Dermis blood vessel endothelial cell (primary cell): ENCODE data around the gene ACSM5. TPM values are rescaled to one million over a fixed set of nuclear protein-coding genes. Genes with fewer than 3 reads are reported as not detected.
"Not testable (repeated sequence)": the region's sequence is repeated elsewhere in the genome, so short reads cannot be mapped to it uniquely, and the experiment has no call there.

Experiments
- DNase-seq: peaks from one replicate; pipeline ENCODE4 v3.0.0; 2010
- total RNA-seq: library from RNA; depleted of rRNA; stranded (reverse); fragments of >200 nt; gene quantifications from 2 replicates; pipeline ENCODE4 v1.2.3, GENCODE V29; 2014

Gene ACSM5
- total RNA-seq, 1 donor from 2014 or later = 2.0 TPM

GRCh38 chr16:20401066-20401465, 8.3 kb upstream of the ACSM5 start:
- no peak for DNase-seq

- DNase-seq = no peak
These were observed 7.8 kb upstream of the ACSM5 start for GRCh38 chr16:20401475-20402016.

- DNase-seq = no peak
These were observed 6.7 kb upstream of the ACSM5 start for GRCh38 chr16:20402651-20403050.

DNA sequence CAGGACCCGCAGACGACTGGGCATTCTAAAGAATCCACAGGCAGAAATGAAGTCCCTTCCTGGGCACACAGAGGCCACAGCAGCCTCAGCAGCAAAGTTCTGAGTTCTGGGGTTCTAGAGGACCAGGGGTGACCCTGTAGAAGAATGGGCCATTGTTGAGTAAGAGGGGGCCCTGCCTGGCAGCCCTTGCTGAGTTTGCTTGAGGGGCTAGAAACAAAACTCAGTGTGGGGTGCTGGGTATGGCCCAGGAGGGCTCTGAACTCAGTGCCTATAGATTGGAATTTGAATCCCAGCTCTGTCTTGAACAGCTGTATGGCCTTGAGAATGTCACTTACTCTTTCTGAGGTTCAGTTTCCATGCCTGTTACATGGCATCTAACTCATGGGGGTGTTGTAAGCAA, 4.7 kb upstream of the ACSM5 start, which contains the start of gene PDILT:
TSS of gene PDILT (minus strand) at position 101 of the 400 bp plus-strand sequence. CDS start 5,437 bp downstream, outside the sequence.
- no peak for DNase-seq

- no peak for DNase-seq
These were observed 888 bp downstream of the ACSM5 start for GRCh38 chr16:20410121-20410723.

DNA sequence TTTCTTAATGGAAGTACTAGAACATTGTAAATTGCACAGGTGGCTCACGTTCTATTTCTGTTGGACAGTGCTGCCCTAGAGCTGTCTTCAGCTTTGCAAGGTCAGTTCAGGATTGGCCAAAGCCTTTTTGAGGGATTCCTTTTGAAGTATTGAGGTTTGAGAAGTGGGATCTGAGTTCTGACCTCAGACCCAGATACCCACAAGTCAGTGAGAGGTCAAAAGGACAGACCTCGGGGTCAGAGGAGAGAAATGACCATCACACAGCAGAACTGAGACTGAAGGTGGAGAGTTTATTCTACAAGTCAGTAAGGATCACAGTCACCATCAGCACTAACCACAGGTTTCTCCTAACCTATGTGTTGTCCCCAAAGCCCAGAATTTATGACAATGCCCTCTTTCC, 1.7 kb downstream of the ACSM5 start:
- DNase-seq = no peak

DNA sequence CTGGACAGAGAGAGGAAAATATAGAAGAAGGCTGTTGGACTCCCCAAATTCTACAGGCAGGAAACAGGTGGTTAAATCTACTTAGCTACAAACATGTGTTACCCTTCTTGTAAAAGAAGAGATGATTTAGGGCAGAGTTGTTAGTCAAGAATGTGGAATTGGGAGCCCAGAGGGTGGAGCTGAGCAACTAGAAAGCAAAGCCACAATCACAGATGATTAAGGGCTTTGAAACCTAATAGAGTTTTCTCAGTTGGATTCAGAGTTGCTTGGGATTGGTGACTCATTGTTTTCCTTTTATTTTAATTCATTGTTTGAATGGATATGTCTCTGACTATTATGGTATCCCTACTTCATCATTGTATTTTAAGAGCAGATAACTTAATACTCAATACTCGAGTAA, 6.2 kb downstream of the ACSM5 start:
- no peak for DNase-seq

- DNase-seq = not testable (repeated sequence)
These were observed 9.8 kb downstream of the ACSM5 start for GRCh38 chr16:20419093-20419492.

DNA sequence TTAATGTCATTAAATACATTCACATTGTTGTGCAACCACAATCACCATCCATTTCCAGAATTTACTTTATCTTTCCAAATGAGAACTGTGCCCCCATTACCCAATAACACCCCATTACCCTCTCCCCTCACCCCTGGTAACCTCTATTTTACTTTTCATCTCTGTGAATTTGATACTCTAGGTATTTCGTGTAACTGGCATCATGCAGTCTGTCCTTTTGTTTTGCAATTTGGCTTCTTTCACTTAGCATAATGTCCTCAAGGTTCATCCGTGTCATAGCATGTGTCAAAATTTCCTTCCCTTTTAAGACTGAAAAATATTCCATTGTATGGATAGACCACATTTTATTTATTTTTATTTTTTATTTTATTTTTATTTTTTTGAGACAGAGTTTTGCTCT, 12.4 kb downstream of the ACSM5 start:
- not testable (repeated sequence) for DNase-seq

DNA sequence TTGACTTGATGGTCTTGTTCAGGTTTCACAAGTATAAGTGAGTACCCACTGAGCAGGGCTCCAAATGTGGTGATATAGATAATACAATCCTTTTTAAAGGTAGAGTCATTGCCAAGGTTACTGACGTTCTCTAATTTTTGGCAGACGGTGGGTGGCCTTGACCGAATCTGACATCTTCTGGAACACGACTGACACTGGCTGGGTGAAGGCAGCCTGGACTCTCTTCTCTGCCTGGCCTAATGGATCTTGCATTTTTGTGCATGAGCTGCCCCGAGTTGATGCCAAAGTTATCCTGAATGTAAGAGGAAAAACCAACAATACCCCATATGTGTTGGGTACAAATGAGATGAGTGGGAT, 14.4 kb downstream of the ACSM5 start:
- not testable (repeated sequence) for DNase-seq

DNA sequence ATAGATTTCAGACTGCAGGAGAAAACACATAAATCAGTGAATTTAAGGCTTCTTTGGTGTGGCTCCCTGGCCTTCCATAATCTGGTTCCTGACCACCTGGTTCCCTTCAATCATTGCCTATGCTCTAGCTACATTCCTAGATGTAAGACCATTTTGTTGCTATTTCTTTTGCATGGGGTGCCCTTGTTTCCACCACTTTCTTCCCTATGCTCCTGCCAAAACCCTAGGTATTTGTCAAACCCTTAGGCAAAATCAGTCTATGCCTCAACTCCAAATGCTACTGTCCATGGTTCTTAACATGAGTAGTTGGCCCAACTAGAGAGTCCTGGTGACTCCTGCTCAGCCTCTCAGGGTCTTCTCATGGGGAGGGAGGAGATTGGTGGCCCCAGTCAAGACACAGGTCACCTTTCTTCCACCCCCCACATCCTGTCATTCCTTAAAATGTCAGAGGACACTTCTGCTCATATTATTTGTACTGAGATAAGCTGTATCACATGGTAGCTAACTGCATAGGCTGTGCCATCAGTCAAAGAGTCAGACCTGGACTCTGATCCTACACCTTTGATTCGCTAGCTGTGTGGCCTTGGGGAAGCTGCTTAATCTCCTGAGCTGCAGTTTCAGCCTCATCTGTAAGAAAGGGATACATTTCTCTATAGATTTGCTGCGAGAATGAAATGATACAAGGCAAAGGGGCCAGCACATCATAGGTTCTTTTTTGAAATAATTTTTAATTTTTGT, 15.0 kb downstream of the ACSM5 start:
- no peak for DNase-seq

- DNase-seq = not testable (repeated sequence)
These were observed 18.1 kb downstream of the ACSM5 start for GRCh38 chr16:20427401-20427797.

GRCh38 chr16:20429499-20429898, 20.2 kb downstream of the ACSM5 start:
- not testable (repeated sequence) for DNase-seq

- DNase-seq = not testable (repeated sequence)
These were observed 21.1 kb downstream of the ACSM5 start for GRCh38 chr16:20430480-20430879.

GRCh38 chr16:20430948-20431347, 21.6 kb downstream of the ACSM5 start:
- DNase-seq = no peak

DNA sequence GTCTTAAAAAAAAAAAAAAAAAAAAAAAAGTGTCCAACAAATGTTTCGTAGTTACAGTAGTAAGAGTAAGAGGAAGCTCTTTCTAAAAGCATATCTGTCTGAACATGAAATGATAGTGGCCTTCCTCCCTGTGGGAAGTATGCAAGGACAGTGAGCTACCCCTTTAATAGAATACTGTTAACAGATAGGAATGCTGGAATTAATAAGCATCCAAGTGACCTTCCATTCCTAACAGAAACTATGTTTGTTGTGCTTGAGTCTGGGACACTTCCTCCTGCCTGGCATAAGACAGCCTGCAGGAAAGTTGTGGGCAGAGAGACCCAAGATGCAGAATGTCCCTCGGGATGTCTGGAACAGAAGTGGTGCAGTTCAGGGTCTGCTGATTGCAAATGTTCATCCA, 29.6 kb downstream of the ACSM5 start:
- not testable (repeated sequence) for DNase-seq

DNA sequence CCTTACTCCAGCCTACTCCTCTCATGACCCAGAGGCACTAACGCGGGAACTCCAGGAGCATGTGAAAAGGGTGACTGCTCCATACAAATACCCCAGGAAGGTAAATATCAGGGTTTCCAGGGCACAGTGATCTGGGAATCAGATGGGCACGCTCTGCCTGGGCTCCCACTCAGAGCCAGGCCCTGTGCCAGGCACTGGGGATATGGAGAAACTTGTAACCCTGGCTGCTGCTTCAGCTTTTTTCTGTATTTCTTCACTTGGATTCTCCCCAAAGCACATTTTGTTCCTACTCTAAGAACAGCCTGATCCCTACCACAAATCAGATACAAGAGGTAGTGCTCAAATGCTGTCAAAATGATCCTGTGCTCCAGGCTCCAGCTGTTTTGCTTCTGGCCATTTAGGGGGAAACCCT, 30.5 kb downstream of the ACSM5 start:
- DNase-seq = not testable (repeated sequence)

GRCh38 chr16:20440731-20441130, 31.4 kb downstream of the ACSM5 start:
- DNase-seq = not testable (repeated sequence)

DNA sequence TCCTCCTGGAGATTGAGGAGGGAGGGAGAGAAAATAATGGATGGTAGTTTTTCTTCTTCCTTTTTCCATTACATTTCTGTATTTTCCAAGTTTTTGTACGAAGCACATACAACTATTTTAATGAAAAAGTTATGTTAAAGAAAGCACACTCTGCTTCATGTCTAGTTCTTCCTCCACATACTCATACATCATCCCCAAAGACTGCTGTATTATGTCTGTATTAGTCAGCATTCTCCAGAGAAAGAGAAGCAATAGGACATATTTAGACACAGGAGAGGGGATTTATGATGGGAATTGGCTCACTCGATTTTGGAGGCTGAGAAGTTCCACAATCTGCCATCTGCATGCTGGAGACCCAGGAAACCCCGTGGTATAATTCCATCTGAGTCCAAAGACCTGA, 31.9 kb downstream of the ACSM5 start:
- DNase-seq = no peak

- not testable (repeated sequence) for DNase-seq
These were observed 32.5 kb downstream of the ACSM5 start for GRCh38 chr16:20441859-20442258.

GRCh38 chr16:20446652-20447393, 37.5 kb downstream of the ACSM5 start:
- DNase-seq = not testable (repeated sequence)

GRCh38 chr16:20451364-20451763, 42.0 kb downstream of the ACSM5 start, which contains the start of gene ACSM2A:
Gene ACSM2A, plus strand, starts transcription at chr16:20451521. Its CDS starts 8,594 bp downstream, at chr16:20460115.
- DNase-seq = not testable (repeated sequence)

DNA sequence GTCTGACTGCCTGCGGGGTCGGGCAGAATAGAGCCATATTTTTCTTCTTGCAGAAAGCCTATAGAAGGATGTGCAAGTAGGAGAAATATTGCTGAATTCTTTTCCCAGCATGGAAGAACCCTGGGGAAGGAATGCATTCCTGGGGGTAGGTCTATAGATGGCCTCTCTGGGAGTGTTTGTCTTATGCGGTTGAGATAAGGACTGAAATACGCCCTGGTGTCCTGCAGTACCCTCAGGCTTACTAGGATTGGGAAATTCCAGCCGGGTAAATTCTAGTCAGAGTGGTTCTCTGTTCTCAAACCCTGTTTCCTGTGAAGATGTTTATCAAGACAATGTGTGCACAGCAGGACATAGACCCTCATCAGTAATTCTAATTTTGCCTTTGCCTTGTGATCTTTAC, 44.3 kb downstream of the ACSM5 start:
- DNase-seq = not testable (repeated sequence)
